Heart right ventricle (tissue), 16 donors: Measurements from ENCODE around the gene FHOD3. TPM values are rescaled to one million over a fixed set of nuclear protein-coding genes. Genes with fewer than 3 reads are reported as not detected.
A peak's percentile ranks its signal among the peaks of the same experiment; 100 is the strongest.
"Not testable (repeated sequence)": the region's sequence is repeated elsewhere in the genome, so short reads cannot be mapped to it uniquely, and the experiment has no call there.

Experiments
- ATAC-seq, 8 donors: fragments of 200-7000 bp; cut with Tn5 transposase; one replicate each; pipeline ENCODE4 v1.9.1; 2020; ENCODE audit warnings: mild to moderate bottlenecking in 8 of 8, moderate library complexity in 8 of 8, moderate number of reproducible peaks in 1 of 8
- DNase-seq, 2 donors: peaks; one replicate each; pipeline ENCODE4 v3.0.0-alpha.2; 2020
- H3K27ac ChIP-seq, 10 donors: fragments of 200-600 bp; sonication (generic) in 2 of 10; one replicate each; pipeline versions ENCODE4 v1.5.0 to v1.8.0; 2020 to 2022; ENCODE audit warnings: mild to moderate bottlenecking in 3 of 10
- H3K27me3 ChIP-seq, 7 donors: fragments of 200-600 bp; one replicate each; pipeline ENCODE4 v1.8.0; 2021 to 2022; ENCODE audit warnings: mild to moderate bottlenecking in 2 of 7
- H3K36me3 ChIP-seq, 9 donors: fragments of 200-600 bp; sonication (generic) in 1 of 9; one replicate each; pipeline versions ENCODE4 v1.5.0 to v1.8.0; 2020 to 2022; ENCODE audit warnings: mild to moderate bottlenecking in 2 of 9
- H3K4me1 ChIP-seq, 9 donors: fragments of 200-600 bp; sonication (generic) in 1 of 9; one replicate each; pipeline versions ENCODE4 v1.5.0 to v1.8.0; 2020 to 2022; ENCODE audit warnings: mild to moderate bottlenecking in 4 of 9
- H3K4me3 ChIP-seq, 10 donors: fragments of 200-600 bp; sonication (generic) in 2 of 10; one replicate each; pipeline versions ENCODE4 v1.5.0 to v1.8.0; 2020 to 2022; ENCODE audit warnings: mild to moderate bottlenecking in 7 of 10, moderate library complexity in 2 of 10
- H3K9me3 ChIP-seq, 11 donors: fragments of 200-600 bp in 10 of 11; sonication (generic) in 2 of 11; one replicate each; pipeline versions ENCODE4 v1.5.0 to v1.8.0; 2013 to 2022; ENCODE audit warnings: mild to moderate bottlenecking in 2 of 11, control low read depth in 1 of 11, moderate library complexity in 1 of 11
- CTCF ChIP-seq, 9 donors: fragments of 200-600 bp; sonication (generic) in 2 of 9; IDR thresholded peaks; one replicate each; pipeline versions ENCODE4 v1.5.0 to v1.8.0; 2021 to 2022; ENCODE audit warnings: antibody characterized with exemption in 9 of 9, mild to moderate bottlenecking in 5 of 9, moderate library complexity in 1 of 9
- WGBS, 2 donors: extraction: QIAGEN DNeasy Blood & Tissue Kit; methylation state at CpG; one replicate each; pipeline ENCODE4 v1.1.7; 2013; ENCODE audit warnings: inconsistent platforms in 1 of 2; 5-methylcytosine and 5-hydroxymethylcytosine counted together
- intact Hi-C, 10 donors: fragments of 100-400 bp; cut with DNase I; formaldehyde crosslinking; loops; one replicate each; pipeline versions ENCODE4 v1.11.1 to v1.14.2; 2022
- polyA plus RNA-seq, 2 donors: library from polyadenylated mRNA; stranded (reverse); fragments of 200-250 nt; gene quantifications; one replicate each; pipeline ENCODE4 v1.2.3, GENCODE V29; 2013
- total RNA-seq, 10 donors: library from RNA; stranded (reverse); fragmentation: NEBNext Ultra II Directional in 3 of 10; extraction: Animal tissue kit (Norgen Biotek cat#: 25700) in 3 of 10; gene quantifications; one replicate each; pipeline versions ENCODE4 v1.2.1 to v1.2.4, GENCODE V29; 2021 to 2023
- donor health status: Arrhythmogenic right ventricular cardiomyopathy.
- donor health status: ischemic (EF 13 %, LVEDD 7.1; RV severe dilation, severe dysfunction).
- donor health status: healthy with polysubstance abuse.
- donor health status: DM: no; HTN: yes; CAD: no.
- donor health status: DM: no; HTN: no; CAD: no.
- donor health status: ischemic (EF 25% LVEDD 6.9; RV normal size, moderate dysfunction).
- donor health status: ischemic (EF 25% LVEDD 5.7; RV mildly dilated, moderate dysfunction).
- donor health status: healthy.
- donor health status: DM: yes; HTN: yes; CAD: no.
- donor health status: Ischemic cardiomyopathy.
- donor health status: ischemic (EF 35%, LVEDD 5.7; RV mildly dilated, moderate dysfunction).
- donor health status: nonischemic (EF 11% LVEDD 7.7; RV severe dilation, severe dysfunction).
- donor health status: DM: yes; HTN: yes; CAD: no.
- donor health status: PGD.
- donor health status: ischemic (EF 29% LVEDD 5.4; RV normal size, mild dysfunction).
- donor health status: nonischemic (EF 23%, LVEDD 6.1; RV moderate dilation, normal function).

FHOD3 gene
- total and polyA plus RNA-seq, 12 donors = 81.8 to 484 (median 356) TPM

DNA sequence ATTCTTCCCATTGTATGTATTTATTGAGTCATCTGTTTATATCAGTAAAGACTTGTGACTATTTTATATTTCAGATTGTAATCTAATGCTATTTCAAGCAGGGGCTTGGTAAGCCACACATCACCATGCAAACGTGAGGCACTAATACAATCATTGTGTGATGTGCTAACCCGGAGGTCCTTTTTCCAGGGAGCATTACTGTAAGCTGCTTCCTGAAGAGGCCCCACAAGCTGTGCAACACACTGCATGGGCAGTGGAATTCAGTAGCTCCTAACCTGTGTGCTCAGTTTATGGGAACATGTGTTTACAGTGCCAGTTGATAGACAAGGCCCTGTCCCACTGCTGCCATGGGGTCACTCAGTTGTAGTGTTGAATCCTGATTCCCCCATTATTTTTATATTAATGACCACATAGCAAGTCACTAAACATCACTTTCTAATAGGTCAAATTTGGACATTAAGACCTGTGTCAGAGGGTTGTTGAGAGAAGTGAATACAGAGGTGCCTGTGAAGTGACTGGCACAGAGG, 162.9 kb downstream of the FHOD3 start:
- H3K27ac ChIP-seq = peak overlapping the region in 8 of 10 donors; percentile 14 to 90 (median 84)
- intact Hi-C loops = loop anchor here in 5 of 10 donors (5.0 to 10.0 kb wide), 8 partner anchors 58 to 166 kb away; partner anchors contain the start of gene FHOD3 (in 3 of the 5)
- ATAC-seq = no peak

GRCh38 chr18:36460854-36461253, 163.3 kb downstream of the FHOD3 start:
- Histone ChIP-seq H3K36me3 (no peaks in the 10 kb centered on the region), H3K27ac (peak overlapping the region in 8 of 10 donors; percentile 14 to 90 (median 74)), H3K4me3 (no peak overlapping the region), H3K9me3 (no peaks in the 10 kb centered on the region), H3K27me3 (no peaks in the 10 kb centered on the region), H3K4me1 (peaks cover 4 to 66% (median 34%) of the 10 kb centered on the region in 9 donors)
- intact Hi-C loops = loop anchor here in 5 of 10 donors (5.0 to 10.0 kb wide), 8 partner anchors 59 to 166 kb away; partner anchors contain the start of gene FHOD3 (in 3 of the 5)
- ATAC-seq (no peak), DNase-seq (no peak)
- 50 to 55% methylated on average over 3 of the region's 3 CpGs for WGBS, 2 donors
- TF ChIP-seq CTCF (IDR thresholded peaks at IDR 0.05) = no peak

More for the DNA sequence above, 162.9 kb downstream of the FHOD3 start:
- Histone ChIP-seq H3K4me3 (no peak overlapping the region), H3K4me1 (peaks cover 4 to 65% (median 32%) of the 10 kb centered on the region in 9 donors), H3K27me3 (no peaks in the 10 kb centered on the region), H3K36me3 (no peaks in the 10 kb centered on the region), H3K9me3 (no peaks in the 10 kb centered on the region)
- no peak for DNase-seq
- TF ChIP-seq CTCF (IDR thresholded peaks at IDR 0.05) = no peak
- 36 to 63% methylated on average over 2 of the region's 2 CpGs for WGBS, 2 donors

DNA sequence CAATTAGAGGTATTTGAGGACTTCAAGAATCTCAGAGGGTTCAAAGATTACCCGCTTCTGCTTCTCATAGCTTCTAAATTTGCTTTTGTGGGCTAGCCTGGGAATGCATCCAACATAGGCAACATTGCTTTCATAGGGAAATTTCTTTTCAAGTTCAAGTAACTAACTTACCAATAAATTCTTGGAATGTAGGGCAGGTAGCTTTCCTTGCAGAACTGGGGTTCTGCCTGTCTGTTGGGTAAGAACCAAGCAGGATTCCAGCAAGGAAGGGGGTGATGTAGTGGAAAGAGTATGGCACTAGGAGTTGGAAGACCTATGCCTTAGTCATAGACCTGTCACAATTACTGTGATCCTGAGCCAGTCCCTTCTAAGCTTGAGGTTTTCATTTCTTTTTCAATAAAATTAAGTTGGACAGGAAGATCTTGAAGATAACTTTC, 164.1 kb downstream of the FHOD3 start:
- Histone ChIP-seq H3K27ac (peak overlapping the region in 8 of 10 donors; percentile 14 to 90 (median 74)), H3K9me3 (no peaks in the 10 kb centered on the region), H3K4me1 (peaks cover 4 to 69% (median 40%) of the 10 kb centered on the region in 9 donors), H3K27me3 (no peaks in the 10 kb centered on the region), H3K36me3 (no peaks in the 10 kb centered on the region), H3K4me3 (no peak overlapping the region)
- TF ChIP-seq CTCF (IDR thresholded peaks at IDR 0.05) = no peak
- intact Hi-C loops = loop anchor here in 5 of 10 donors (5.0 to 10.0 kb wide), 8 partner anchors 59 to 167 kb away; partner anchors contain the start of gene FHOD3 (in 3 of the 5)
- no peak for ATAC-seq
- DNase-seq = no peak
- 46 to 65% methylated on average over 1 of the region's 1 CpG for WGBS, 2 donors

- ATAC-seq, H3K4me3 ChIP-seq, H3K9me3 ChIP-seq, H3K36me3 ChIP-seq, DNase-seq, H3K27me3 ChIP-seq: not testable (repeated sequence)
- Histone ChIP-seq H3K27ac (peak overlapping the region in 9 of 10 donors; percentile 26 to 97 (median 77)), H3K4me1 (peaks cover 0 to 69% (median 42%) of the 10 kb centered on the region in 9 donors)
- intact Hi-C loops = loop anchor here in 5 of 10 donors (5.0 to 10.0 kb wide), 8 partner anchors 61 to 169 kb away; partner anchors contain the start of gene FHOD3 (in 3 of the 5)
- WGBS, 2 donors = 71 to 83% methylated on average over 5 of the region's 5 CpGs
Observed at GRCh38 chr18:36463516-36463915, 166.0 kb downstream of the FHOD3 start.
